ENCODE data around the gene ZC3H8. TPM values are rescaled to one million over a fixed set of nuclear protein-coding genes. Genes with fewer than 3 reads are reported as not detected.

ZC3H8 gene
- total RNA-seq, 1 donor from 2014 or later: 5.0 TPM

DNA sequence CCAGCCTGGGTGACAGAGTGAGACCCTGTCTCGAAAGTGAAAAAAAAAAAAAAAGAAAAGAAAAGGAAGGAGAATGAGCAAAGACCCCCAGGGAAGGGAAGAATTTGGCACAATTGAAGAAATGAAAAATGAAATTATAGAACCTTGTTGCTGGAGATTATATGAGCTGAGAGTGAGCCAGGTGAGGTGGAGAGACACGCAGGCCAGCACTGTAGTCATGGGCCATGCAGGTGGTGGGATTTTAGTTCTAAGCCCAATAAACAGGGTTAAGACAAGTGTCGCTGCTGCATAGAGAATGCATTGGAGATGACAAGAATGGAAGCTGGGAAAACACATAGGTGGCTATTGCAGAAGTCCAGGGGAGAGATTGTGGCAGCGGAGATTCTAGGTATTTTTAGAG is 84.3 kb downstream of the ZC3H8 start:
- Histone ChIP-seq H3K4me3 (no peak overlapping the region), H3K4me1 (no peaks in the 10 kb centered on the region), H3K27ac (no peak overlapping the region), H3K9me3 (no peaks in the 10 kb centered on the region), H3K36me3 (no peaks in the 10 kb centered on the region), H3K27me3 (ENCODE audit: low read depth) (no peaks in the 10 kb centered on the region)
- intact Hi-C loops (cut with DNase I): no loop called here
- no peak for DNase-seq
- no peak for ATAC-seq
- TF ChIP-seq, protein P1, sequence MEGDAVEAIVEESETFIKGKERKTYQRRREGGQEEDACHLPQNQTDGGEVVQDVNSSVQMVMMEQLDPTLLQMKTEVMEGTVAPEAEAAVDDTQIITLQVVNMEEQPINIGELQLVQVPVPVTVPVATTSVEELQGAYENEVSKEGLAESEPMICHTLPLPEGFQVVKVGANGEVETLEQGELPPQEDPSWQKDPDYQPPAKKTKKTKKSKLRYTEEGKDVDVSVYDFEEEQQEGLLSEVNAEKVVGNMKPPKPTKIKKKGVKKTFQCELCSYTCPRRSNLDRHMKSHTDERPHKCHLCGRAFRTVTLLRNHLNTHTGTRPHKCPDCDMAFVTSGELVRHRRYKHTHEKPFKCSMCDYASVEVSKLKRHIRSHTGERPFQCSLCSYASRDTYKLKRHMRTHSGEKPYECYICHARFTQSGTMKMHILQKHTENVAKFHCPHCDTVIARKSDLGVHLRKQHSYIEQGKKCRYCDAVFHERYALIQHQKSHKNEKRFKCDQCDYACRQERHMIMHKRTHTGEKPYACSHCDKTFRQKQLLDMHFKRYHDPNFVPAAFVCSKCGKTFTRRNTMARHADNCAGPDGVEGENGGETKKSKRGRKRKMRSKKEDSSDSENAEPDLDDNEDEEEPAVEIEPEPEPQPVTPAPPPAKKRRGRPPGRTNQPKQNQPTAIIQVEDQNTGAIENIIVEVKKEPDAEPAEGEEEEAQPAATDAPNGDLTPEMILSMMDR (IDR thresholded peaks at IDR 0.05): no peak

DNA sequence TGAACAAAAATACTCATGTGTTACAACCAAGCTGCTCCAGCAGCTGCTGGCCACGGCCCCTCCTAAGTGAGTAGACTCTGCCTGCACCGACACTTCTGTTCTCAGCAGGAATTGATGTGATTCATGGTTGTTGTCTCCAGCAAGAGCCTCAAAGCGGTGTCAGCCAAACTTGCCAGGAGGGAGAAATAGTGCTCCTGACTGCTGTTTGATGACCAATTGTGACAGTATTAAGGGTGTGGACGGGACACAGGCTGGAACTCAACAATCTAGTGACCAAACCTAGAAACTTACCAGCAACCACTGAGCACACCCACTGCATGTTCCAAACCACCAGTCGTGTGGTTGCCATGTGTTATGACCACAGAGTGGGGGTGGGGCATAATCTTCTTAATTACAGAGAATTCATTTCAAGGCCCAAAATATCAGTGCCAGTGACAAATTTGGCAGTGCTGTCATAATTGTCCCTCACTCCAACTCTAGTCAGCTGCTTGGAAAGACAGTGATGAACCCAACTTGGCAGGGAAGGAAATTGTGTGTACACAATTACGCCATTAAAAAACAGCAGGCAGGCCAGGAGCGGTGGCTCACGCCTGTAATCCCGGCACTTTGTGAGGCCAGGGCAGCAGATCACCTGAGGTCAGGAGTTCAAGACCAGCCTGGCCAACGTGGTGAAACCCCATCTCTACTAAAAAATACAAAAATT is 86.3 kb downstream of the ZC3H8 start:
- Histone ChIP-seq H3K4me1 (no peaks in the 10 kb centered on the region), H3K27ac (no peak overlapping the region), H3K4me3 (no peak overlapping the region), H3K9me3 (no peaks in the 10 kb centered on the region), H3K27me3 (ENCODE audit: low read depth) (no peaks in the 10 kb centered on the region), H3K36me3 (no peaks in the 10 kb centered on the region)
- ATAC-seq (no peak), DNase-seq (no peak)
- intact Hi-C loops (cut with DNase I): no loop called here
- TF ChIP-seq, protein P1 (IDR thresholded peaks at IDR 0.05): no peak

DNA sequence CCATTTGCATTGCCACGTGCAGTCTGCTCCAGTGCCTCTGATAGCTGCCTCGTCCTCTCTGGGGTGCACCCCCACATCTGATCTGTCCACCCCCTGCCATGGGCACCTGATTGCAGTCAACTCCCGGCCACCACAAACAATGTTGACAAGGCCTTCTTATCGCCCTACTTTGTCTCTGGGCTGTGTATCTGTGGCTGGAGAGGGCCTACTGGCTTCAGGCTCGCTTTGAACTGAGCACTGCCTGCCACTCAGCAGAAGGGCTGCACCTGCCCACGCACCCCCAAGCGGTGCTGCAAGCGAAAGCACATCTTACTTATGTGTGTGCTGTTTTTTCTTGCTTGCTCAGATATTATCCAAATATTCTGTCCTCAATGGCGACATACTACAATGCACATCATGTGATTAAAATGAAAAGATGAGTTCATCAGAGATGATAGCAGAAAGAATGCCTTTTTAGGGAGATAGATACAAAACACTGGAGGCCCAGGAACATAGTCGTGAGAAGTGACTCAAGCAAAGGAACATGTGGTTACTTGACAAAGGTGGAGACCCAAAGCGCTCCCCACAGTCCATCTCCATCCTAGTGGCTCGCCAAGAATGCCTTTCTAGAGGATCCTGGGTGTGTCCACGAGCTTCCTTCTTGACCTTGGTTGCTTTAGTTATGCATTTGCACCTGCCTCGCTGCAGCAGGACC is 87.9 kb downstream of the ZC3H8 start:
- Histone ChIP-seq H3K4me1 (no peaks in the 10 kb centered on the region), H3K27ac (no peak overlapping the region), H3K36me3 (no peaks in the 10 kb centered on the region), H3K27me3 (ENCODE audit: low read depth) (no peaks in the 10 kb centered on the region), H3K4me3 (no peak overlapping the region), H3K9me3 (no peaks in the 10 kb centered on the region)
- TF ChIP-seq, protein P1 (IDR thresholded peaks at IDR 0.05): no peak
- intact Hi-C loops (cut with DNase I): no loop called here
- ATAC-seq (no peak), DNase-seq (no peak)

DNA sequence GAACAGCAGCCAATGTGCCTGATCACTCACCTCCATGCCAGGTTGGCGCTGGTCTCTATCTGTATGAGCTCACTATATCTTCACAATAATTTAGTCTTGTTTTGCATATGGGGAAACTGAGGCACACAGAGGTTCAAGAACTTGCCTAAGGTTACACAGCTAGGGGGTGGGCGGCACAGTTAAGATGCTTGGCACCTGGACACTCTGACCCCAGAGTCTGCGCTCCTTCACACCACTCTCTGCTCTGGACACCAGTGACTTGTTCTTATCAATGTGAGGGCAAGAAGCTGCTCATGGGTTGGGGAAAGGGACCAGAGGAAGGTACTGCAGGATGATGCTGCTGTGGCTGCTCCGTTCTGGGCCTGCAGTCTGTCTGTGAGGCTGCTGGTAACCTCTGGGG is 89.5 kb downstream of the ZC3H8 start:
- TF ChIP-seq, protein P1 (IDR thresholded peaks at IDR 0.05): no peak
- Histone ChIP-seq H3K9me3 (no peaks in the 10 kb centered on the region), H3K27ac (no peak overlapping the region), H3K27me3 (ENCODE audit: low read depth) (no peaks in the 10 kb centered on the region), H3K4me3 (no peak overlapping the region), H3K36me3 (no peaks in the 10 kb centered on the region), H3K4me1 (no peaks in the 10 kb centered on the region)
- ATAC-seq (no peak), DNase-seq (no peak)
- intact Hi-C loops (cut with DNase I): no loop called here

DNA sequence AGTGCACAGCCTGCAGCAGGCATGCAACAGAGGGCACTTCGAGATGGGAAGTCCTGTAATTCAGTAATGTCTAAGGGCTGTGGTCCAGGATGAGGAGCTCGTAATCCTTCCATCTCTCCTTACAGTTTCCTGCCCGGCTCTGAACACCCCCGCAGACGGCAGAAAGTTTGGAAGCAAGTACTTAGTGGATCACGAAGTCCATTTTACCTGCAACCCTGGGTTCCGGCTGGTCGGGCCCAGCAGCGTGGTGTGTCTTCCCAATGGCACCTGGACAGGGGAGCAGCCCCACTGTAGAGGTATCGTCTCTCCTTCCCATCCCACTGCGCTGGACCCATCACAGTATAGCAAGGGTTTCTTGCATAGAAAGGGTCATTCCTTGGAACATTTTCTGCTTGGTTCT is 90.0 kb downstream of the ZC3H8 start:
- intact Hi-C loops (cut with DNase I): no loop called here
- DNase-seq (no peak), ATAC-seq (no peak)
- no peaks in the 10 kb centered on the region for H3K9me3 ChIP-seq
- H3K36me3 ChIP-seq: no peaks in the 10 kb centered on the region
- no peaks in the 10 kb centered on the region for H3K27me3 ChIP-seq (ENCODE audit: low read depth)
- no peak overlapping the region for H3K4me3 ChIP-seq
- no peaks in the 10 kb centered on the region for H3K4me1 ChIP-seq
- no peak overlapping the region for H3K27ac ChIP-seq
- TF ChIP-seq, protein P1 (IDR thresholded peaks at IDR 0.05): no peak

Measured in lower lobe of right lung (tissue), 2 donors.